GM19099 (cell line): ENCODE results near the gene RPS13.

Experiments
- POLR2A ChIP-seq: IDR thresholded peaks from 3 replicates; pipeline ENCODE4 v1.6.1; 2011; ENCODE audit warnings: low read depth; ENCODE audit not compliant: insufficient read length; ENCODE audit errors: extremely low read depth

RPS13 gene

DNA sequence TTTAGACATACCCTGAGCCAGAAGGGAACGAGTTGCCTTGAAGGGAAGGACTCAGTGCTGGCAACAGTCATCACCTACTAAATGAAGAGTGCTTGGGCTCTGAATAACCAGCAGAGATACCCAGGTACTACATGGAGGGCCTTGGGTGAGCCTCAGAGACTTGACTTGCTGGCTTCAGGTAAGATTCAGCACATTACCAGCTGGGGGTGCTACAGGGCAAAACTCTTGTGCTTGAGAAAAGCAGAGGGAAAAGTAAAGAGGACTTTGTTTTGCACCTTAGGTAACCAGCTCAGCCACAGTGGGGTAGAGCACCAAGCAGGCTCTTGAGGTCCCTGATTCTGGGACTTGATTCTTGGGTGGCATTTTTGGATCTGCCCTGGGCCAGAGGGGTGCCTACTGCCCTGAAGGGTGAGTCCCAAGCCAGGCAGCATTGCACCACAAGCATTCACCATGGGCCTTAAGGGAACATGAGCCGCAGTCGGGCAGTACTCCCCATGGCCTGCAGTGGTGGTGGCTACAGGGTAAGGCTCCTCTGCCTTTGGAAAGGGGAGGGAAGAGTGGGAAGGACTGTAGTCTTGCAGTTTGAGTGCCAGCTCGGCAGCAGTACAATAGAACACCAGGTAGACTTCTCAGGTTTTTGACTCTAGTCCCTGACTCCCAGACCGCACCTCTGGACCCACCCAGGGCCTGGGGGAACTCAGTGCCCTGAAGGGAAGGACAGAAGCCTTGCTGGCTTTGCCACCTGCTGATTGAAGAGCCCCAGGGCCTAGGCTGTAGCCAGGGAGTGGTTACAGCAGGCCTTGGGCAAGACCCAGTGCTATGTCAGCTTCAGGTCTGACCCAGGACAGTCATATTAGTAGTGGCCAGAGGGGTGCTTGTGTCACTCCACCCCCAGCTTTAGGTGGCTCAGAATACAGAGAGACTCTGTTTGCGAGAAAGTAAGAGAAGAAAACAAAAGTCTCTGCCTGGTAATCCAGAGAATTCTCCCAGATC is 40.5 kb downstream of the RPS13 start:
- no peak for TF ChIP-seq POLR2A

DNA sequence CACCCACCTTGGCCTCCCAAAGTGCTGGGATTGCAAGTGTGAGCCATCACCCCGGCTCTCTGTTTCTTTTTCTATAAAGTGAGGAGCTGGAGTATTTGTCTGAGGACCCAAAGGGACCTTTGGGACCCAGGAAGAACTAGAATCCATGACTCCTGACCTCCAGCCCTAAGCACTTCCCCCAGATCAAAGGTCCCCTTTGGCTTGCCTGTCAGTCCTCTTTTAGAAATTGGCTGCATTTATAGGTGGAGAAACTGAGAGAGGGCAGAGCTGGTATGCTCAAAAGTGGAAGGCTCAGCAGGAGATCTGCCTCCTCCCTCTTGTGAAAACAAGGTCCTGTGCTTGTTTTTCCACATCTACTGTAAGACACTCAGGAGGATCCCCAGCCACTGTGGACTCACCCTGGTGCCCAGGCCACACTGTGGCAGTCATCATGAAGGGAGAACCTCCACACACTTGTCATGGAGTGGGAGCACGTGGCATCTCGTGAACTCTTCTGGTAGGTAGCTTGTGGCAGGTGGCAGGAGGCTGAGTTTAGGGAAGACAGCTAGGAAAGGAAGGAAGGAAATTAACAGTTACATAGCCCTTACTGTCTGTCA is 50.9 kb downstream of the RPS13 start:
- no peak for TF ChIP-seq POLR2A

DNA sequence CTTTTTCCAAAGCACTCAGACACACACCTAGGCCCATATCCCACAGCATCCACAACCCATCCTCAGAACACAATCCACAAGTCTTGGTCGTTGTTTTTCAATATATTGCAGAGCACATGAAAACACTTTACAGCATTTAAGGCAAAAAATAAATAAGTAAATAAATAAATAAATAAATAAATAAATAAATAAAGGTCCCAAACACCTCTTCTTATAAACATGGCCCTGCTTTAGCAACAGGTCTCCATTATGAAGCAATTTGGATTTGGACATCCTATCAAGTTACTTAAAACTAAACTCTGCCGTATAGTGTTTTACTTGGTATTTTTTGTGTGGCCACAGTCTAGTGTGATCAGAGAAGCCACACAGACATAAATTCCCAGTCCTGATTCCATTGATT is 52.5 kb downstream of the RPS13 start:
- no peak for TF ChIP-seq POLR2A
